HepG2 (cell line): Measurements from ENCODE around the gene TAF6. TPM values are rescaled to one million over a fixed set of nuclear protein-coding genes. Genes with fewer than 3 reads are reported as not detected.

ENCODE experiments used
- ARNTL ChIP-seq: sonication (generic); formaldehyde crosslinking; IDR thresholded peaks from 2 replicates; pipeline ENCODE4 v1.4.0; 2020; ENCODE audit warnings: mild to moderate bottlenecking, missing genetic modification reagents
- EEA1 ChIP-seq: sonication (generic); formaldehyde crosslinking; IDR thresholded peaks from 2 replicates; pipeline ENCODE4 v1.5.1; 2020; ENCODE audit warnings: mild to moderate bottlenecking, missing genetic modification reagents, borderline replicate concordance
- HDAC1 ChIP-seq: sonication (generic); formaldehyde crosslinking; IDR thresholded peaks from 2 replicates; pipeline ENCODE4 v1.5.1; 2020; ENCODE audit warnings: mild to moderate bottlenecking, missing genetic modification reagents
- MIER3 ChIP-seq: IDR thresholded peaks from 2 replicates; pipeline ENCODE4 v1.6.1; 2016; ENCODE audit warnings: missing compliant biosample characterization, borderline replicate concordance
- ONECUT2 ChIP-seq: sonication (generic); formaldehyde crosslinking; IDR thresholded peaks from 2 replicates; pipeline ENCODE4 v1.4.0; 2020; ENCODE audit warnings: missing genetic modification reagents
- PAF1 ChIP-seq: IDR thresholded peaks from 2 replicates; pipeline ENCODE4 v1.6.1; 2016; ENCODE audit warnings: missing genetic modification reagents, missing compliant biosample characterization
- RBAK ChIP-seq: sonication (generic); formaldehyde crosslinking; IDR thresholded peaks from 2 replicates; pipeline ENCODE4 v1.5.1; 2020; ENCODE audit warnings: mild to moderate bottlenecking, missing genetic modification reagents
- SATB2 ChIP-seq: sonication (generic); formaldehyde crosslinking; IDR thresholded peaks from 2 replicates; pipeline ENCODE4 v1.5.0; 2020; ENCODE audit warnings: missing genetic modification reagents
- SKI ChIP-seq: fragments of 450-650 bp; IDR thresholded peaks from one replicate; pipeline ENCODE4 v1.6.1; 2018; ENCODE audit warnings: mild to moderate bottlenecking; ENCODE audit not compliant: partially characterized antibody
- SRSF9 ChIP-seq: fragments of 200-400 bp; formaldehyde crosslinking; IDR thresholded peaks from 2 replicates; pipeline ENCODE4 v1.6.1; 2018; ENCODE audit warnings: borderline replicate concordance, mild to moderate bottlenecking, low read depth, low read length; ENCODE audit not compliant: insufficient read depth, poor library complexity, severe bottlenecking
- TBL1XR1 ChIP-seq: fragments of 150-350 bp; IDR thresholded peaks from 2 replicates; pipeline ENCODE4 v1.6.1; 2014; ENCODE audit warnings: borderline replicate concordance, low read length; ENCODE audit not compliant: partially characterized antibody
- TCF7L2 ChIP-seq: IDR thresholded peaks from 2 replicates; pipeline ENCODE4 v1.6.1; 2011; ENCODE audit warnings: mild to moderate bottlenecking, low read depth, low read length, moderate library complexity
- U2AF1 ChIP-seq: fragments of 200-400 bp; formaldehyde crosslinking; optimal IDR thresholded peaks from 2 replicates; pipeline ENCODE3; 2017; ENCODE audit warnings: mild to moderate bottlenecking, low read depth, low read length
- ZBTB42 ChIP-seq: sonication (generic); formaldehyde crosslinking; IDR thresholded peaks from 2 replicates; pipeline ENCODE4 v1.5.0; 2020; ENCODE audit warnings: mild to moderate bottlenecking, missing genetic modification reagents
- ZBTB46 ChIP-seq: sonication (generic); formaldehyde crosslinking; IDR thresholded peaks from 2 replicates; pipeline ENCODE4 v1.4.0; 2020; ENCODE audit warnings: mild to moderate bottlenecking, missing genetic modification reagents, borderline replicate concordance
- ZNF549 ChIP-seq: sonication (generic); formaldehyde crosslinking; IDR thresholded peaks from 2 replicates; pipeline ENCODE4 v1.5.0; 2020; ENCODE audit warnings: missing genetic modification reagents
- ZNF572 ChIP-seq: sonication (generic); formaldehyde crosslinking; IDR thresholded peaks from 2 replicates; pipeline ENCODE4 v1.5.1; 2020; ENCODE audit warnings: mild to moderate bottlenecking, missing genetic modification reagents
- ZNF709 ChIP-seq: sonication (generic); formaldehyde crosslinking; IDR thresholded peaks from 2 replicates; pipeline ENCODE4 v1.5.0; 2020; ENCODE audit warnings: mild to moderate bottlenecking, missing genetic modification reagents
- ZNF781 ChIP-seq: sonication (generic); formaldehyde crosslinking; IDR thresholded peaks from 2 replicates; pipeline ENCODE4 v1.5.1; 2020; ENCODE audit warnings: borderline replicate concordance, mild to moderate bottlenecking, missing genetic modification reagents; ENCODE audit errors: not compliant biosample characterization
- ZNF784 ChIP-seq: sonication (generic); formaldehyde crosslinking; IDR thresholded peaks from 2 replicates; pipeline ENCODE4 v1.5.1; 2020; ENCODE audit warnings: missing genetic modification reagents, mild to moderate bottlenecking, borderline replicate concordance
- ZZZ3 ChIP-seq: sonication (generic); formaldehyde crosslinking; IDR thresholded peaks from 2 replicates; pipeline ENCODE4 v1.4.0; 2020; ENCODE audit warnings: missing genetic modification reagents, mild to moderate bottlenecking, borderline replicate concordance
- polyA plus RNA-seq, 8 experiments: library from polyadenylated mRNA; depleted of rRNA in 3 of 8; stranded (reverse) in 7 of 8; unstranded in 1 of 8; fragments of >200 nt; fragmentation: Illumina TruSeq in 4 of 8; extraction: Trizol in 4 of 8; gene quantifications; 2 replicates each; pipeline versions ENCODE4 v1.2.1 to v1.2.3, GENCODE V29; 2011 to 2016; ENCODE audit warnings: low read depth in 4 of 8, missing spikeins in 1 of 8, mixed read lengths in 1 of 8; ENCODE audit not compliant: insufficient read depth in 1 of 8
- total RNA-seq, 5 experiments: library from RNA; depleted of rRNA; stranded (reverse); fragments of >200 nt; fragmentation: Illumina TruSeq; extraction: Trizol; gene quantifications; 2 replicates each; pipeline ENCODE4 v1.2.3, GENCODE V29; 2016; ENCODE audit warnings: low read depth in 1 of 5
- TF ChIP-seq, protein P1 (sequence below): sonication (generic); formaldehyde crosslinking; IDR thresholded peaks from 2 replicates; pipeline ENCODE4 v1.5.1; 2020; ENCODE audit warnings: mild to moderate bottlenecking, missing genetic modification reagents, moderate library complexity
- TF ChIP-seq, protein P2 (sequence below): sonication (generic); formaldehyde crosslinking; IDR thresholded peaks from 2 replicates; pipeline ENCODE4 v1.5.1; 2020; ENCODE audit warnings: missing genetic modification reagents, mild to moderate bottlenecking, borderline replicate concordance

Gene TAF6
- total and polyA plus RNA-seq, 2 of the 13 experiments (the other 11 are each of a cell fraction or from before 2014, with no cell fraction given), result 12.9 to 18.8 TPM

GRCh38 chr7:100100420-100101015, 18.6 kb downstream of the TAF6 start (continued):
- TF ChIP-seq RBAK (CRISPR knock-in tag) (no peak), U2AF1 (peak; percentile 41), PAF1 (CRISPR knock-in tag) (no peak), ZNF572 (CRISPR knock-in tag) (no peak), ARNTL (CRISPR knock-in tag) (peak; percentile 84), ZNF709 (CRISPR knock-in tag) (0 out of 2 replicates have a peak, but pooled peaks have one; percentile 41), ZBTB46 (CRISPR knock-in tag) (no peak), ZNF781 (CRISPR knock-in tag) (no peak), ZBTB42 (CRISPR knock-in tag) (0 out of 2 replicates have a peak, but pooled peaks have one; percentile 26), HDAC1 (CRISPR knock-in tag) (peak; percentile 98), EEA1 (CRISPR knock-in tag) (peak; percentile 60; the same call in 1 of the 2 replicates), TBL1XR1 (peak; percentile 31), ONECUT2 (CRISPR knock-in tag) (no peak), SKI (peak; percentile 81), SATB2 (CRISPR knock-in tag) (no peak), MIER3 (CRISPR knock-in tag) (peak; percentile 44; the same call in 1 of the 2 replicates), ZNF784 (CRISPR knock-in tag) (no peak), SRSF9 (no peak), ZNF549 (CRISPR knock-in tag) (no peak), TCF7L2 (no peak), ZZZ3 (CRISPR knock-in tag) (peak; percentile 87; the same call in 1 of the 2 replicates)
- TF ChIP-seq, protein P1, sequence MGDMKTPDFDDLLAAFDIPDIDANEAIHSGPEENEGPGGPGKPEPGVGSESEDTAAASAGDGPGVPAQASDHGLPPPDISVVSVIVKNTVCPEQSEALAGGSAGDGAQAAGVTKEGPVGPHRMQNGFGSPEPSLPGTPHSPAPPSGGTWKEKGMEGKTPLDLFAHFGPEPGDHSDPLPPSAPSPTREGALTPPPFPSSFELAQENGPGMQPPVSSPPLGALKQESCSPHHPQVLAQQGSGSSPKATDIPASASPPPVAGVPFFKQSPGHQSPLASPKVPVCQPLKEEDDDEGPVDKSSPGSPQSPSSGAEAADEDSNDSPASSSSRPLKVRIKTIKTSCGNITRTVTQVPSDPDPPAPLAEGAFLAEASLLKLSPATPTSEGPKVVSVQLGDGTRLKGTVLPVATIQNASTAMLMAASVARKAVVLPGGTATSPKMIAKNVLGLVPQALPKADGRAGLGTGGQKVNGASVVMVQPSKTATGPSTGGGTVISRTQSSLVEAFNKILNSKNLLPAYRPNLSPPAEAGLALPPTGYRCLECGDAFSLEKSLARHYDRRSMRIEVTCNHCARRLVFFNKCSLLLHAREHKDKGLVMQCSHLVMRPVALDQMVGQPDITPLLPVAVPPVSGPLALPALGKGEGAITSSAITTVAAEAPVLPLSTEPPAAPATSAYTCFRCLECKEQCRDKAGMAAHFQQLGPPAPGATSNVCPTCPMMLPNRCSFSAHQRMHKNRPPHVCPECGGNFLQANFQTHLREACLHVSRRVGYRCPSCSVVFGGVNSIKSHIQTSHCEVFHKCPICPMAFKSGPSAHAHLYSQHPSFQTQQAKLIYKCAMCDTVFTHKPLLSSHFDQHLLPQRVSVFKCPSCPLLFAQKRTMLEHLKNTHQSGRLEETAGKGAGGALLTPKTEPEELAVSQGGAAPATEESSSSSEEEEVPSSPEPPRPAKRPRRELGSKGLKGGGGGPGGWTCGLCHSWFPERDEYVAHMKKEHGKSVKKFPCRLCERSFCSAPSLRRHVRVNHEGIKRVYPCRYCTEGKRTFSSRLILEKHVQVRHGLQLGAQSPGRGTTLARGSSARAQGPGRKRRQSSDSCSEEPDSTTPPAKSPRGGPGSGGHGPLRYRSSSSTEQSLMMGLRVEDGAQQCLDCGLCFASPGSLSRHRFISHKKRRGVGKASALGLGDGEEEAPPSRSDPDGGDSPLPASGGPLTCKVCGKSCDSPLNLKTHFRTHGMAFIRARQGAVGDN (CRISPR knock-in tag), result peak; percentile 77
- TF ChIP-seq, protein P2, sequence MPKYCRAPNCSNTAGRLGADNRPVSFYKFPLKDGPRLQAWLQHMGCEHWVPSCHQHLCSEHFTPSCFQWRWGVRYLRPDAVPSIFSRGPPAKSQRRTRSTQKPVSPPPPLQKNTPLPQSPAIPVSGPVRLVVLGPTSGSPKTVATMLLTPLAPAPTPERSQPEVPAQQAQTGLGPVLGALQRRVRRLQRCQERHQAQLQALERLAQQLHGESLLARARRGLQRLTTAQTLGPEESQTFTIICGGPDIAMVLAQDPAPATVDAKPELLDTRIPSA (CRISPR knock-in tag), result no peak
